Myocyte (in vitro differentiated cells): ENCODE measurements around the gene DGKD. TPM values are rescaled to one million over a fixed set of nuclear protein-coding genes. Genes with fewer than 3 reads are reported as not detected.
"Not testable (repeated sequence)": the region's sequence is repeated elsewhere in the genome, so short reads cannot be mapped to it uniquely, and the experiment has no call there.

ENCODE experiments used
- DNase-seq: peaks from one replicate; pipeline ENCODE4 v3.0.0-alpha.2; 2012; ENCODE audit warnings: low read depth
- total RNA-seq: library from RNA; depleted of rRNA; stranded (reverse); fragments of >200 nt; gene quantifications from 2 replicates; pipeline ENCODE4 v1.2.3, GENCODE V29; 2014

Gene DGKD
- total RNA-seq, 1 donor from 2014 or later: 45.1 TPM

GRCh38 chr2:233358947-233359346 is 4.7 kb downstream of the DGKD start:
- no peak for DNase-seq

- no peak for DNase-seq
These were observed 5.5 kb downstream of the DGKD start for GRCh38 chr2:233359823-233360222.

GRCh38 chr2:233360771-233361176 is 6.5 kb downstream of the DGKD start:
- DNase-seq: no peak

- DNase-seq: no peak
These were observed 7.0 kb downstream of the DGKD start for GRCh38 chr2:233361297-233361696.

- no peak for DNase-seq
These were observed 8.4 kb downstream of the DGKD start for GRCh38 chr2:233362742-233363141.

- DNase-seq: no peak
These were observed 9.5 kb downstream of the DGKD start for GRCh38 chr2:233363744-233364235.

- no peak for DNase-seq
These were observed 11.7 kb downstream of the DGKD start for GRCh38 chr2:233365861-233366520.

GRCh38 chr2:233367586-233367985 is 13.3 kb downstream of the DGKD start:
- no peak for DNase-seq

GRCh38 chr2:233368756-233369155 is 14.5 kb downstream of the DGKD start:
- no peak for DNase-seq

- no peak for DNase-seq
These were observed 15.2 kb downstream of the DGKD start for GRCh38 chr2:233369462-233369861.

GRCh38 chr2:233369897-233370685 is 15.8 kb downstream of the DGKD start:
- no peak for DNase-seq

GRCh38 chr2:233371641-233372040 is 17.3 kb downstream of the DGKD start:
- peak; percentile 72 for DNase-seq

- DNase-seq: no peak
These were observed 18.6 kb downstream of the DGKD start for GRCh38 chr2:233372855-233373254.

- DNase-seq: peak; percentile 82
These were observed 19.0 kb downstream of the DGKD start for GRCh38 chr2:233373316-233373715.

GRCh38 chr2:233374776-233375175 is 20.5 kb downstream of the DGKD start:
- DNase-seq: not testable (repeated sequence)

- no peak for DNase-seq
These were observed 21.4 kb downstream of the DGKD start for GRCh38 chr2:233375490-233376314.

GRCh38 chr2:233379034-233379433 is 24.7 kb downstream of the DGKD start:
- no peak for DNase-seq

- DNase-seq: no peak
These were observed 25.1 kb downstream of the DGKD start for GRCh38 chr2:233379441-233379840.

GRCh38 chr2:233380132-233380895 is 26.0 kb downstream of the DGKD start:
- no peak for DNase-seq

- DNase-seq: no peak
These were observed 26.8 kb downstream of the DGKD start for GRCh38 chr2:233380995-233381637.

GRCh38 chr2:233381638-233381995 is 27.3 kb downstream of the DGKD start:
- no peak for DNase-seq
